ENCODE results near the gene TRIM52. TPM values are rescaled to one million over a fixed set of nuclear protein-coding genes. Genes with fewer than 3 reads are reported as not detected.

TRIM52 gene
- polyA plus RNA-seq, 1 experiment = 8.7 TPM

DNA sequence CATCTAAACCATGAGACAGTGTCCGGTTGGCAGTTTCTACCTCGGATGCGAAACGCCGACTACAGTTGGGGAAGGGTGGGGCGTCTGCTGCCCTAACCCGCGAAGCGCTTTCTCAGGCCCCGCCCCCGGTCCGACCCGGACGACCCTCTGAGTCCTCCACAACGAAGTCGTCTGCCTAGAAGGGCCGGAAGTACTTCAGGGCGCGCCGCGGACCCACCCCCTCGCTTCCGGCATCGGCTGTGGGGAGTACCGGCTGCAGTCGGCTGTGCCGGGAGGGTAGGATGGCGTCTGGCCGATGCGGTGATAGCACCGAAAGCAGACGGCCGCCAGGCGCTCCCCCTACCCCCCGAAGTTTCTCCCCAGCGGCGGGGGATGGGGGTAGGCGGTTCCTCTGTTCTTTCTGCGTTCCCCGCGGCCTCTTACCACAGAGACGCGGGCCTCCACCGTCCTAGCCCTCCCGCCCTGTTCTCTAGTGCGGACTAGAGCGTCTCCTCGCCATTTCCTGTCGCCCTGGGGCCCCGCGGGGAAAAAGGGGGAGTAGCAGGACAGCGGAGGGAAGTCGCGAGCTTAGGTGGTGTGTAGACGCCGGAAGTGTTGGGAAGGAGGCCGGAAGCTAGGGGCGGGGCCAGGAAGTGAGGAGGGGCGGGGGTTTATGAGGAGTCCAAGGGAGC, 37.8 kb downstream of the TRIM52 start, which contains the start of gene TRIM41:
Gene TRIM41, plus strand, starts transcription at position 224 of the 671 bp plus-strand sequence. CDS start 719 bp downstream, outside the sequence.
- no peaks in the 10 kb centered on the region for H3K27me3 ChIP-seq (ENCODE audit: control insufficient read depth, insufficient read depth, low read length)
- CTCF ChIA-PET = no interaction called here
- DNase-seq (ENCODE audit: low read depth, low spot score) = peak; percentile 98
- no peaks in the 10 kb centered on the region; the same call in 1 of the 2 replicates for H3K9me3 ChIP-seq (ENCODE audit: control insufficient read depth, insufficient read depth, low read length)
- H3K27ac ChIP-seq (ENCODE audit: low read depth, low read length) = peak within 1 kb of the TSS; percentile 96
- TF ChIP-seq, protein P1, sequence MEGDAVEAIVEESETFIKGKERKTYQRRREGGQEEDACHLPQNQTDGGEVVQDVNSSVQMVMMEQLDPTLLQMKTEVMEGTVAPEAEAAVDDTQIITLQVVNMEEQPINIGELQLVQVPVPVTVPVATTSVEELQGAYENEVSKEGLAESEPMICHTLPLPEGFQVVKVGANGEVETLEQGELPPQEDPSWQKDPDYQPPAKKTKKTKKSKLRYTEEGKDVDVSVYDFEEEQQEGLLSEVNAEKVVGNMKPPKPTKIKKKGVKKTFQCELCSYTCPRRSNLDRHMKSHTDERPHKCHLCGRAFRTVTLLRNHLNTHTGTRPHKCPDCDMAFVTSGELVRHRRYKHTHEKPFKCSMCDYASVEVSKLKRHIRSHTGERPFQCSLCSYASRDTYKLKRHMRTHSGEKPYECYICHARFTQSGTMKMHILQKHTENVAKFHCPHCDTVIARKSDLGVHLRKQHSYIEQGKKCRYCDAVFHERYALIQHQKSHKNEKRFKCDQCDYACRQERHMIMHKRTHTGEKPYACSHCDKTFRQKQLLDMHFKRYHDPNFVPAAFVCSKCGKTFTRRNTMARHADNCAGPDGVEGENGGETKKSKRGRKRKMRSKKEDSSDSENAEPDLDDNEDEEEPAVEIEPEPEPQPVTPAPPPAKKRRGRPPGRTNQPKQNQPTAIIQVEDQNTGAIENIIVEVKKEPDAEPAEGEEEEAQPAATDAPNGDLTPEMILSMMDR (IDR thresholded peaks at IDR 0.05; ENCODE audit: low read depth, low read length) = no peak; the same call in 1 of the 2 replicates
- POLR2A ChIA-PET = interaction anchor here (0.6 to 3.1 kb wide), 15 partner anchors 9 to 362 kb away, joined by 3 to 25 read pairs (median 4); partner anchors contain the start of gene RACK1
- peak within 1 kb of the TSS; percentile 94 for H3K4me3 ChIP-seq (ENCODE audit: low read depth, low read length)

GRCh38 chr5:181222630-181223057, 38.3 kb downstream of the TRIM52 start:
- TF ChIP-seq, protein P1 (IDR thresholded peaks at IDR 0.05; ENCODE audit: low read depth, low read length) = 0 out of 2 replicates have a peak, but pooled peaks have one; percentile 12
- no peaks in the 10 kb centered on the region for H3K27me3 ChIP-seq (ENCODE audit: control insufficient read depth, insufficient read depth, low read length)
- ChIA-PET CTCF (no interaction called here), POLR2A (interaction anchor here (0.7 to 3.1 kb wide), 8 partner anchors 15 to 39 kb away, joined by 3 to 25 read pairs (median 4); partner anchors contain the start of genes RACK1 and TRIM52)
- no peaks in the 10 kb centered on the region; the same call in 1 of the 2 replicates for H3K9me3 ChIP-seq (ENCODE audit: control insufficient read depth, insufficient read depth, low read length)
- peak overlapping the region; percentile 96 for H3K27ac ChIP-seq (ENCODE audit: low read depth, low read length)
- no peak for DNase-seq (ENCODE audit: low read depth, low spot score)
- H3K4me3 ChIP-seq (ENCODE audit: low read depth, low read length) = peak overlapping the region; percentile 94

DNA sequence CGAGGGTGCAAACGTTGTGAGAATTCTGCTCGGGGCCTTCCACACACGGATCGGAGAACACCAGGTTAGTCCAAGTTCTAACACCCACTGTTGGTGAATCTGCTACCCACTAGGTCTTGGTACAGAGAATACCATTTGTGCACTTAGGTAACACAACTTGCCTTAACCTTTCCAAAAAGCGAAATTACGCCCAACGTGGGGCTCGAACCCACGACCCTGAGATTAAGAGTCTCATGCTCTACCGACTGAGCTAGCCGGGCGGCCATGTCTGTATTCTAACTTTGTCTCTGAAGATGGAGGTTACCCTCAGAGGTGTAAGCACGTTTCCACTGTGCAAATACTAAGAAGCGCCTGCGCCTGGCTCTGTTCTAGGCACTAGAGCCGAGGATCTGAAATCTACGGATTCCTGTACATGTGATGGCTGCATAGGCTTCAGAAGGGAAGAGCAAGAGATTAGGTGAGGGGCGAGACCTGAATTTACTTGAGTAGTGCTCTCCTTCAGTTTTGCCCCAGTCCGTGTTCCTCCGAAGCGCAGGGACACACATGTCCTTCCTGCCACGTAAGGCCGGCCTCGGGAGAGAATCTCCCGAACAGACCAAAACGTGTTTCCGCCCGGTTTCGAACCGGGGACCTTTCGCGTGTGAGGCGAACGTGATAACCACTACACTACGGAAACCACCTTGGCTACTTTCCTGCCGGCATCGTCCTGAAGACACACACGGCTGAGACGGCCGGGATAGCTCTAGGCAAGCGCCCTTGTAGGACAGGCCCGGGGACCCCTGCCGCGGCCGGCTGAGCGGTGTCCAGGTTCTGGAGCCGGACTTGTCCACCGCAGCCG, 38.9 kb downstream of the TRIM52 start:
- TF ChIP-seq, protein P1 (IDR thresholded peaks at IDR 0.05; ENCODE audit: low read depth, low read length) = no peak
- ChIA-PET CTCF (interaction anchor here (0.6 kb wide), 1 partner anchor 19 kb away, joined by 3 read pairs; no protein-coding TSS in a partner anchor), POLR2A (interaction anchor here (0.6 to 3.1 kb wide), 6 partner anchors 14 to 428 kb away, joined by 3 to 25 read pairs (median 6); partner anchors contain the start of genes RACK1 and TRIM52)
- no peaks in the 10 kb centered on the region for H3K27me3 ChIP-seq (ENCODE audit: control insufficient read depth, insufficient read depth, low read length)
- peak overlapping the region; percentile 96 for H3K27ac ChIP-seq (ENCODE audit: low read depth, low read length)
- H3K4me3 ChIP-seq (ENCODE audit: low read depth, low read length) = peak overlapping the region; percentile 94
- no peaks in the 10 kb centered on the region; the same call in 1 of the 2 replicates for H3K9me3 ChIP-seq (ENCODE audit: control insufficient read depth, insufficient read depth, low read length)
- DNase-seq (ENCODE audit: low read depth, low spot score) = peak; percentile 92

- POLR2A ChIA-PET = interaction anchor here (1.5 to 3.1 kb wide), 3 partner anchors 14 to 29 kb away, joined by 3 to 25 read pairs (median 12); no protein-coding TSS in a partner anchor
- H3K27me3 ChIP-seq (ENCODE audit: control insufficient read depth, insufficient read depth, low read length) = no peaks in the 10 kb centered on the region
- TF ChIP-seq, protein P1 (IDR thresholded peaks at IDR 0.05; ENCODE audit: low read depth, low read length) = no peak
- no peak for DNase-seq (ENCODE audit: low read depth, low spot score)
- CTCF ChIA-PET = no interaction called here
- peak overlapping the region; percentile 22; the same call in 1 of the 2 replicates for H3K4me3 ChIP-seq (ENCODE audit: low read depth, low read length)
- no peak overlapping the region for H3K27ac ChIP-seq (ENCODE audit: low read depth, low read length)
- H3K9me3 ChIP-seq (ENCODE audit: control insufficient read depth, insufficient read depth, low read length) = no peaks in the 10 kb centered on the region; the same call in 1 of the 2 replicates
These were observed 39.7 kb downstream of the TRIM52 start for GRCh38 chr5:181221105-181221791.
